GM18519 (cell line): ENCODE results near the gene ALAS1.

Experiments
- ATAC-seq: cut with Tn5 transposase; IDR thresholded peaks from one replicate; pipeline ENCODE4 v1.9.1; 2021; ENCODE audit warnings: mild to moderate bottlenecking, moderate library complexity; ENCODE audit not compliant: unreplicated experiment, low FRiP score

Gene ALAS1

DNA sequence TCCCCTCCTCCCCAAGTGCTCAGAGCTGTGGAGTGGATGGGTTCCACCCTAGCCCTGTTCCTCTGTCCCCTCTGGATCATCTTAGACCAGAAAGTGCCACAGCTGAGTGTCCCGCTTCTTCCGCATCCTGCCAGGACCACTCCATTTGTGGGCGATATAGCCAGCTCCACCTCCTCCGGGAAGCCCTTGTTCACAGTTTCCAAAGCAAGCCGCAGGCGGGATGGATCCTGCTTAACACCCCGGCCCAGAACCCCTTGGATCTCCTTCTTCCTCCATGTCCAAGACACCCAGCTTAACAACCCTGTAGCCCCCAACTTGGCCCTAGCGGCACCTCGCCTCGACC, 490 bp upstream of the ALAS1 start:
- ATAC-seq, result no peak

GRCh38 chr3:52198643-52199608, 966 bp downstream of the ALAS1 start:
- no peak for ATAC-seq

DNA sequence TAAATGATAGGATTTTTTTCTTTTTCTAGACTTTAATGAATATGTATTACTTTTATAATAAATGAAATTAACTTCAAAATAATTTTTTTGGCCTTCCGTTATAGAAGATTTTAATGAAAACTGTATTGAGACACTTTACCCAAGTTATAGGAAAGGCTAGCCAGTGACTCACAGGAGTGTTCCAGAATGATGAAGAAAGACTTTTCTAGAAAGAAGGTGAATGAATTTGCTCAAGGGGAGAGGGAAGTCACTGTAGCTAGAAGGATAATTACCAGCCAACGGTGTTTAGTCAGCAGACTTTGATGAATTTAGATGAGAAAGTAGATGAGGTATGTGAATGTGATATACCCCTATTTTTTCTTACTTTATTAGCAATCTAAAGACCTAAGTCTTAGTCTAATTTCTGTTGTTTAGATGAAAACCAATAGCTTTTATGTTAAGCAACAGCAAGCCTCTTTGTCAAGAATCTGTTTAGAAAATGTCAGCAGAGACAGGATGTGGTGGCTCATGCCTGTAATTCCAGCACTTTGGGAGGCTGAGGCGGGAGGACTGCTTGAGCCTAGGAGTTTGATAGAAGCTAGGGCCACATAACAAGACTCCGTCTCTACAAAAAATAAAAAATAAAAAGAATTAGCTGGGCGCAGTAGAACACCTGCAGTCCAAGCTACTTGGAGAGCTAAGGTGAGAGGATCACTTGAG, 3.2 kb downstream of the ALAS1 start:
- no peak for ATAC-seq

GRCh38 chr3:52202384-52203077, 4.6 kb downstream of the ALAS1 start:
- no peak for ATAC-seq

DNA sequence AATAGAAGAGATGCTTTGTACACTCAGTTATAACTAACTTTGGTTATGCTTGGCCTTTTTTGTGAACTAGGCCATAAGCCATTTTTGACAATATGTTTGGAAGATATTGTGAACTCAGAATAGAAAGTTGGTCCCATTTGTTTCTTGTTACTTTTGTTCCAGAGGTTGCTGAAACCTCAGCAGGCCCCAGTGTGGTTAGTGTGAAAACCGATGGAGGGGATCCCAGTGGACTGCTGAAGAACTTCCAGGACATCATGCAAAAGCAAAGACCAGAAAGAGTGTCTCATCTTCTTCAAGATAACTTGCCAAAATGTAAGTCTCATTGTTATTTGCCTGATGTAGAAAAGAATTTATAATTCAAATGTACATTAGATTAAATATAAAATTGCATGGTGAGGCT, 5.7 kb downstream of the ALAS1 start:
- ATAC-seq, result no peak

GRCh38 chr3:52204337-52205073, 6.5 kb downstream of the ALAS1 start:
- ATAC-seq, result no peak

DNA sequence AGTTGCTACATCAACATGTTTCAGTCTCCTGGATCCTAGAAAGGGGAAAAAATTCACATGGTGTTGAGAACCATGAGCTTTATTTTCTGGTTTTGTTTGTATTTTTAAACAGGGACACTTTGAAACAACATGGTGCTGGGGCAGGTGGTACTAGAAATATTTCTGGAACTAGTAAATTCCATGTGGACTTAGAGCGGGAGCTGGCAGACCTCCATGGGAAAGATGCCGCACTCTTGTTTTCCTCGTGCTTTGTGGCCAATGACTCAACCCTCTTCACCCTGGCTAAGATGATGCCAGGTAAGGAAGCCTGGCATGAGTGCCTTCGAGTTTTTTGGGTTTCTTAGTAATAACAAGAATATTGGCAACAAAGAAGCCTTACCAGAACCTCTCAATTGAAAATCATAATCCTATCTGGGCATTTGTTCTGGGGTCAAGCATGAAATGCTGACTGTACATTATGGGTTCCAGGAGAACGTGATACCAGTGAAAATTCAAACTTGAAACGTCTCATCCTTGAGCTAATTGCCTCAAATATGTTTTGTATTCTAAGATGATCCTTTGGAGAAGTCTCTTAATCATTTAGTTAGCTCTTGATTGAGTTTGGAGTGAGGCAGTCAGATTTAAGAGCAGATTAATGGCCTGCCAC, 7.9 kb downstream of the ALAS1 start:
- ATAC-seq, result no peak

DNA sequence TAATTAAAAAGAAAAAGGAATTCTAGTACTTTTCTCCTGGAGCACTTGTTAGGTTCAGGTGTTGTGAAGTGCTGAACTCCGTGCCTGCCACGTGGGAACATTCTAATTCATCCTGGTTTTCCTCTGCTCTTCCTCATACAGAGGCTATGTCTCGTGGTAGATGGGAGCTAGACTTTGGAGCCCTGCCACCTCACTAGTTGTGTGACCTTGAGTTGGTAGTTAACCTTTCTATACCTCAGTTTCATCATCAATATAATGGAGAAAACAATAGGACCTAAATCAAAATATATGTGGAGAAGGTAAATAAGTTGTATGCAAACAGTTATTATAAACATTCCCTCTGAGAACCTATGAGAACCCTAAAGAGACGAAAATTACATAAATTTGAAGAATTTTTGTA, 10.6 kb downstream of the ALAS1 start:
- no peak for ATAC-seq

DNA sequence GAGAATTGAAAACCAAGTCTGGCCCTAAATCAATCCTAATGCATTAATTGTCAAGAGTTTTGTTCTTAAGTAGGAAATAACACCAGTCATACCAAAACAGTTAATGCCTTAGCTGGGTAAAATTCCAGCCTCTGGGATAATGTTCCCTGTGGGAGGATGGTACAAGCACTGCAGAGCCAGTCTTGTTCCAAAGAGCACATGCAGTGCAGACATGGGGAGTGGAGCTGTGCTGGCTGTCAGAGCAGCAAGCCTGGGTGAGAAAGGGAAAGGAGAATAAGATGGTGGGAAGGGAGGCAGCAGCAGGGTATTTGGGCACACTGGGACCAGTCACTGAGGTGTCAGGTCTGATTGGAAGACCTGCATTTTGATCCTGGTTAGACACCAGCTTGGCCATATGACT, 12.1 kb downstream of the ALAS1 start:
- ATAC-seq, result no peak

DNA sequence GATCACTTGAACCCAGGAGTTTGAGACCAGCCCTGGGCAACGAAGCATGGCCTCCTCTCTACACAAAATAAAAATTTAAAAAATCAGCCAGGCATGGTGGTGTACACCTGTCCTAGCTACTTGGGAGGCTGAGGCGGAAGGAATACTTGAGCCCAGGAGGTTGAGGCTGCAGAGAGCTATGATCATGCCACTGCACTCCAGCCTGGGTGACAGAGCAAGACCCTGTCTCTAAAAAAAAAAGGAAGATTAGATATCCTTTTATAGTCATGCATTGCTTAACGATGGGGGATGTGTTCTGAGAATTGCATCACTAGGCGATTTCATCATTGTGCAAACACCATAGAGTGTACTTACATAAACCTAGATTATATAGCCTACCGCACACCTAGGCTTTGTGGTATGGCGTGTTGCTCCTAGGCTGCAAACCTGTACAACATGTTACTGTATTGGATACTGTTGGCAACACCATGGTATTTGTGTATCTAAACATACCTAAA, 12.6 kb downstream of the ALAS1 start:
- no peak for ATAC-seq

DNA sequence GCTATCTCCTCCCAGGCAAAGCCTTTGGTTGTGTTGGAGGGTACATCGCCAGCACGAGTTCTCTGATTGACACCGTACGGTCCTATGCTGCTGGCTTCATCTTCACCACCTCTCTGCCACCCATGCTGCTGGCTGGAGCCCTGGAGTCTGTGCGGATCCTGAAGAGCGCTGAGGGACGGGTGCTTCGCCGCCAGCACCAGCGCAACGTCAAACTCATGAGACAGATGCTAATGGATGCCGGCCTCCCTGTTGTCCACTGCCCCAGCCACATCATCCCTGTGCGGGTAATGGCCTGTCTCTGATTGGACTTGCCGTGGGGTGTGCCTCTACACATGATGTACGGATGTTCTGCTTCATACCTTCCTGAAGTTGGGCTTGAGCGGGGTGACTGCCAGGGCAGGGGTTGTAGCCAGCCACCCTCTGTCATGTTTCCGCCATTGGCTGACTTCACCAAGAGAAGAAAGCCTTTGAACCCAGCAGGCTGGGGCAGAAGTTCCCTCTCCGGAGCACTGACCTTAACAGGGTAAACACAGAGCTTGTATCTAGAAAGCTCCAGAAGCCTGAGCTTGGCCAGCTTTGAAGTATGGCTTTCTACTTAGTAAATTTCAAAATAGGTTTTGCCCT, 13.4 kb downstream of the ALAS1 start:
- no peak for ATAC-seq

DNA sequence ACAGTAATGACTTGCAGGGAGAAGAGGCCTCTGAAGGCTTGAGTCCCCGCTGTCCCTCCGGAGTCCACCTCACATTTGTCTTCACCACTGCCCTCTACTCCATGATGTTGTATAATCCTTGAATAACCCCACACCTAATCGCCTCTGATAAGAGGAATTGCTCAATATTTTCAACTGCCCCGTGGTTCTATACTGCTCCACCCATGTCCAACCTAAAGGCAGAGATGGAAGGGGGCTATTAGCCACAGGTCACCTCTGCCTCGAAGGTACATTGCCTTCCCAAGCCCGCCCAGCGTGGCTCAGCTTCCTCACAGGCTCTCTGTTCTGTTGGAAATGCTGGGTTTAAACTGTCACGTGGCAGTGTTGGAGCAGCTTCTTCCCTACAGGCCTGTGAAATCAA, 15.0 kb downstream of the ALAS1 start:
- no peak for ATAC-seq

DNA sequence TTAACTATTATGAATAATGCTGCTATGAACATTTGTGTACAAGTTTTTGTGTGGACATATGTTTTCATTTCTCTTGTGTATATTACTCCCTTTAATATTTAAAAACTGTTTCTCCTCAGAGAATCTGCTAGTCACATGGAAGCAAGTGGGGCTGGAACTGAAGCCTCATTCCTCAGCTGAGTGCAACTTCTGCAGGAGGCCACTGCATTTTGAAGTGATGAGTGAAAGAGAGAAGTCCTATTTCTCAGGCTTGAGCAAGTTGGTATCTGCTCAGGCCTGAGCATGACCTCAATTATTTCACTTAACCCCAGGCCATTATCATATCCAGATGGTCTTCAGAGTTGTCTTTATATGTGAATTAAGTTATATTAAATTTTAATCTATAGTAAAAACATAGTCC, 15.9 kb downstream of the ALAS1 start:
- no peak for ATAC-seq

GRCh38 chr3:52215351-52215750, 17.4 kb downstream of the ALAS1 start:
- no peak for ATAC-seq

DNA sequence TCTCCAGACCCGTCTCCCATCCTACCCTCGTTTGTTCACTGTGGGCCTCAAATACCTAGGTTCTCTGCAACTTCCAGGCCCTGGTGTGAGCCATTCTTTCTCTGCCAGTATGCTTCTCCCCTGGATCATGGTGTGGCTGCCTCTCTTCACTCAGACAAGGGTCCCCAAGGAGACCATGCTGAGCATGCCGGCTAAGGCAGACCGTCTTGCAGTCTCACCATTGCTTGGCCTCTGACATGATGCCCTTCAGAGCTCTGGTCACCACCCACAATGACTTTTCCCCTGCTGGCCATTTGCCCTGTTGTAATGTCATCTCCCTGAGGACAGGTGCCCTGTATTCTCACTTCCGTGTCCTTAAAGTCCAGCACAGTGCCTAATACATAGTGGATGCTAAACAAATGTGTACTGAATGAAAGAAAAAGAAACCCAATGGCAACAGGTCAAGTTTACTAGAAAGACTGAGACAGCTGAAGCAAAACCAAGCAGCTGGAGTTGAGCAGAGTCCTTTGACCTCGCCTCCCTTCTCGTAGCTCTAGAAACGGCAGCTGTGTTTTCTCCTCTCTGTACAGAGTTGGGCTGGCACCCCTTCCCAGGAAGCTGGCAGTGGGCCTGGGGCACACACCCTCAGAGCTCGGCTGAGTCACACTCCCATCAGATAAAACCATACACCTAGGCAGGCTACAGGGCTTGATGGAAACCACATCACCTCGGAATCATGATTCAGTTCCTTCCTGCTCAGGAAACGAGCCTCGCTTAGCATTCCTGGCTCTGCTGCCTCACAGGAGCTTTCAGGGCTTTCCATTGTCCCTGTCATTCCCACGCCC, 18.8 kb downstream of the ALAS1 start:
- ATAC-seq, result no peak

GRCh38 chr3:52217409-52217805, 19.4 kb downstream of the ALAS1 start:
- ATAC-seq, result no peak

DNA sequence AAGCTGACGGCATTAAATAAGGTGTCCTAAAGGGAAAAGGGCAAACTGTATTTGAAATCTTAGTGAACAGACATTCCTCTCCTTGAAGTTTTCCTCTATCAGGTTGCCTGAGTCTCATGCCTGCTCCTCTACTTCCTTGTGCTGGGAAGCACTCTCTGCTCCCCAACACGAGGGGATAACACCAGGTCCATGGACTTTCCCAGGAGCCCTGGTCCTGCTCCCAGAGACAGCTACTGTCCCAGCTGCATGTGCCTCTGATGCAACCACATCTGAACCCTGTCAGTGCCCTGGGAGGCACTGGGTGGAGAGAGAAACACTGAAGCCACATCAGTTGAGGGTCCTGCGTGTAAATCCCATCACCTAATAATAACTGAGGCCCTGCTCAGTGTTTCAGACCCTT, 20.1 kb downstream of the ALAS1 start:
- ATAC-seq, result no peak

- no peak for ATAC-seq
These were observed 20.5 kb downstream of the ALAS1 start for GRCh38 chr3:52218454-52218853.
